Epithelial cell of proximal tubule (primary cell): Measurements from ENCODE around the gene B3GALT5. TPM values are rescaled to one million over a fixed set of nuclear protein-coding genes. Genes with fewer than 3 reads are reported as not detected.

Source experiments
- DNase-seq: peaks from one replicate; pipeline ENCODE4 v3.0.0-alpha.2; 2011; ENCODE audit warnings: low read depth
- H3K4me3 ChIP-seq: 2 replicates; pipeline ENCODE4 v1.5.1; 2011; ENCODE audit warnings: low read depth, mild to moderate bottlenecking, low read length
- CTCF ChIP-seq: conservative IDR thresholded peaks from 2 replicates; pipeline ENCODE4 v1.5.1; 2012; ENCODE audit warnings: low read depth, mild to moderate bottlenecking, low read length
- total RNA-seq: library from RNA; depleted of rRNA; stranded (reverse); fragments of >200 nt; gene quantifications from 2 replicates; pipeline ENCODE4 v1.2.3, GENCODE V29; 2015

B3GALT5 gene
- total RNA-seq = 3.6 and 7.8 TPM in 2 replicates

- peak within 1 kb of the TSS; percentile 33 for H3K4me3 ChIP-seq
- TF ChIP-seq CTCF = no peak
- DNase-seq = no peak
These were observed at the start of gene B3GALT5 for GRCh38 chr21:39612233-39613040. Gene B3GALT5, plus strand, starts transcription at chr21:39612940. Its CDS starts 47,620 bp downstream, at chr21:39660560.

- TF ChIP-seq CTCF = no peak
- H3K4me3 ChIP-seq = no peak overlapping the region
- peak; percentile 22 for DNase-seq
These were observed 48.5 kb upstream of the B3GALT5 start for GRCh38 chr21:39564200-39564599.

- DNase-seq = no peak
- no peak for TF ChIP-seq CTCF
- H3K4me3 ChIP-seq = no peak overlapping the region
These were observed 45.4 kb upstream of the B3GALT5 start for GRCh38 chr21:39567180-39567972.

- no peak for DNase-seq
- H3K4me3 ChIP-seq = no peak overlapping the region
- no peak for TF ChIP-seq CTCF
These were observed 44.4 kb upstream of the B3GALT5 start for GRCh38 chr21:39568361-39568760.

GRCh38 chr21:39575775-39576174 is 37.0 kb upstream of the B3GALT5 start:
- TF ChIP-seq CTCF = no peak
- DNase-seq = no peak
- H3K4me3 ChIP-seq = no peak overlapping the region

- no peak for TF ChIP-seq CTCF
- H3K4me3 ChIP-seq = no peak overlapping the region
- DNase-seq = no peak
These were observed 36.1 kb upstream of the B3GALT5 start for GRCh38 chr21:39576518-39577128.
